A549 (cell line): ENCODE measurements around the gene ATF5. TPM values are rescaled to one million over a fixed set of nuclear protein-coding genes. Genes with fewer than 3 reads are reported as not detected.
A peak's percentile ranks its signal among the peaks of the same experiment; 100 is the strongest.

Experiments
- ATAC-seq, 2 experiments: fragments of 200-7000 bp in 1 of 2; fragments of >200 bp in 1 of 2; cut with Nextera tagmentation in 1 of 2; cut with Tn5 transposase in 1 of 2; 3 replicates each; pipeline versions ENCODE4 v1.8.0 to v1.9.1; 2018 to 2020; ENCODE audit warnings: mild to moderate bottlenecking in 1 of 2, moderate library complexity in 1 of 2
- CTCF ChIA-PET: fragments of 300-600 bp; sonication (Branson Sonifier 250); formaldehyde crosslinking; extraction: SDS; loops from one replicate; lab custom pipeline; 2021; ENCODE audit warnings: antibody characterized with exemption, inconsistent platforms; lab: Yijun Ruan, JAX
- POLR2A ChIA-PET: fragments of 350-600 bp; formaldehyde crosslinking; extraction: SDS; loops from one replicate; lab custom pipeline; 2021; ENCODE audit warnings: antibody characterized with exemption, inconsistent platforms; lab: Yijun Ruan, JAX
- DNase-seq, 2 experiments: peaks; one replicate each; pipeline versions ENCODE4 v3.0.0 to v3.0.0-alpha.2; 2011 to 2016; ENCODE audit warnings: low read depth in 1 of 2, low spot score in 1 of 2
- FAIRE-seq: peaks from 2 replicates; lab custom pipeline; 2011; peaks lifted over from hg19 to GRCh38; lab: Jason Lieb, UNC
- H3K27ac ChIP-seq, 2 experiments: fragments of >200 bp; sonication (Bioruptor Twin); formaldehyde crosslinking; 3 replicates each; pipeline ENCODE4 v1.5.1; 2016 to 2017
- H3K4me1 ChIP-seq: fragments of >200 bp; sonication (Bioruptor Twin); formaldehyde crosslinking; 3 replicates; pipeline ENCODE4 v1.6.1; 2016
- H3K4me2 ChIP-seq: fragments of >200 bp; sonication (Bioruptor Twin); formaldehyde crosslinking; 3 replicates; pipeline ENCODE4 v1.6.1; 2016
- H3K4me3 ChIP-seq: fragments of >200 bp; sonication (Bioruptor Twin); formaldehyde crosslinking; 3 replicates; pipeline ENCODE4 v1.5.1; 2016
- H3K9me3 ChIP-seq: fragments of >200 bp; sonication (Bioruptor Twin); formaldehyde crosslinking; 3 replicates; pipeline ENCODE4 v1.6.1; 2016
- ATOH8 ChIP-seq: fragments of 250-450 bp; sonication (Bioruptor Pico); IDR thresholded peaks from 2 replicates; pipeline ENCODE4 v1.5.0; 2020; ENCODE audit warnings: low read depth, mild to moderate bottlenecking, moderate library complexity
- CEBPB ChIP-seq, 2 experiments: fragments of >200 bp in 1 of 2; sonication (Bioruptor Twin) in 1 of 2; formaldehyde crosslinking in 1 of 2; IDR thresholded peaks; 2 replicates each; pipeline ENCODE4 v1.6.1; 2012 to 2016
- CHD4 ChIP-seq: fragments of 200-600 bp; sonication (generic); IDR thresholded peaks from 2 replicates; pipeline ENCODE4 v1.6.1; 2016; ENCODE audit warnings: antibody characterized with exemption, mild to moderate bottlenecking, borderline replicate concordance
- E2F6 ChIP-seq: IDR thresholded peaks from 2 replicates; pipeline ENCODE4 v1.6.1; 2012; ENCODE audit warnings: low read depth, borderline replicate concordance
- HDAC2 ChIP-seq: fragments of 200-600 bp; sonication (generic); IDR thresholded peaks from 2 replicates; pipeline ENCODE4 v1.6.1; 2016
- HMGXB4 ChIP-seq: fragments of 250-450 bp; sonication (Bioruptor Pico); IDR thresholded peaks from 2 replicates; pipeline ENCODE4 v1.5.0; 2021; ENCODE audit warnings: mild to moderate bottlenecking, moderate library complexity, borderline replicate concordance
- HOXA7 ChIP-seq: fragments of 250-450 bp; sonication (Bioruptor Pico); IDR thresholded peaks from 2 replicates; pipeline ENCODE4 v1.5.0; 2020; ENCODE audit warnings: mild to moderate bottlenecking, moderate library complexity
- JUN ChIP-seq, 2 experiments: fragments of >200 bp; sonication (Bioruptor Twin); formaldehyde crosslinking; IDR thresholded peaks; 2 replicates in 1 of 2; 3 replicates in 1 of 2; pipeline ENCODE4 v1.6.1; 2016 to 2017
- MAX ChIP-seq: IDR thresholded peaks from 2 replicates; pipeline ENCODE4 v1.6.1; 2012
- NPAS2 ChIP-seq: fragments of 250-450 bp; sonication (Bioruptor Pico); IDR thresholded peaks from 2 replicates; pipeline ENCODE4 v1.8.0; 2022; ENCODE audit warnings: mild to moderate bottlenecking, moderate library complexity, borderline replicate concordance
- TFCP2L1 ChIP-seq: fragments of 250-450 bp; sonication (Bioruptor Pico); IDR thresholded peaks from 2 replicates; pipeline ENCODE4 v1.5.0; 2021; ENCODE audit warnings: mild to moderate bottlenecking
- TP53 ChIP-seq: fragments of 250-450 bp; sonication (Bioruptor Pico); IDR thresholded peaks from 2 replicates; pipeline ENCODE4 v1.5.0; 2021; ENCODE audit warnings: mild to moderate bottlenecking, moderate library complexity
- ZFP36 ChIP-seq: fragments of 450-650 bp; IDR thresholded peaks from 2 replicates; pipeline ENCODE4 v1.6.1; 2014; ENCODE audit warnings: borderline replicate concordance; ENCODE audit not compliant: partially characterized antibody
- ZNF302 ChIP-seq: fragments of 250-450 bp; sonication (Bioruptor Pico); IDR thresholded peaks from 2 replicates; pipeline ENCODE4 v1.9.0; 2021; ENCODE audit warnings: inconsistent platforms, mild to moderate bottlenecking, moderate library complexity
- WGBS: methylation state at CpG from one replicate; pipeline ENCODE4 v1.1.6; 2017; ENCODE audit errors: missing lambda C conversion rate; 5-methylcytosine and 5-hydroxymethylcytosine counted together
- polyA plus RNA-seq, 4 experiments: library from polyadenylated mRNA; depleted of rRNA in 3 of 4; stranded (reverse); fragments of >200 nt; fragmentation: RNase III in 1 of 4; extraction: RNeasy Plus Mini Kit Qiagen cat#74134 plus additional on column Dnase treatment in 1 of 4; gene quantifications; 2 replicates in 3 of 4; 3 replicates in 1 of 4; pipeline ENCODE4 v1.2.3, GENCODE V29; 2011 to 2017
- TF ChIP-seq, protein P1 (sequence below): fragments of >200 bp; sonication (Bioruptor Twin); formaldehyde crosslinking; IDR thresholded peaks from 2 replicates; pipeline ENCODE4 v1.6.1; 2016

Gene ATF5
- polyA plus RNA-seq, 2 of the 4 experiments (the other 2 are of a cell fraction) = 12.9 to 42.8 TPM

GRCh38 chr19:49896863-49897621 is 32.0 kb upstream of the ATF5 start, which contains the start of gene IL4I1:
Gene IL4I1 (minus strand): TSS chr19:49896887. CDS start chr19:49896160, 727 bp downstream.
- ATAC-seq (peak; percentile 3 to 29; a peak in 4 of 6 replicates), DNase-seq (no peak), FAIRE-seq (no peak)
- peak within 1 kb of the TSS; percentile 42 for H3K4me2 ChIP-seq
- H3K4me1 ChIP-seq = peaks cover 12% of the 10 kb centered on the region; the same call in 2 of the 3 replicates
- CTCF ChIA-PET = interaction anchor here (1.1 to 1.8 kb wide), 2 partner anchors 14 to 88 kb away, joined by 3 to 6 read pairs; no protein-coding TSS in a partner anchor
- TF ChIP-seq CEBPB (IDR thresholded peaks at IDR 0.05) (no peak), TFCP2L1 (CRISPR knock-in tag) (no peak)
- peak within 1 kb of the TSS in 1 of 2 experiments; percentile 44; a peak in 3 of 6 replicates for H3K27ac ChIP-seq
- H3K9me3 ChIP-seq = no peaks in the 10 kb centered on the region
- POLR2A ChIA-PET = interaction anchor here (1.0 to 1.4 kb wide), 3 partner anchors 20 to 32 kb away, joined by 3 to 8 read pairs (median 4); partner anchors contain the start of genes AKT1S1, ATF5 and NUP62
- 68% methylated on average over 19 of the region's 20 CpGs for WGBS
- H3K4me3 ChIP-seq = no peak within 1 kb of the TSS

DNA sequence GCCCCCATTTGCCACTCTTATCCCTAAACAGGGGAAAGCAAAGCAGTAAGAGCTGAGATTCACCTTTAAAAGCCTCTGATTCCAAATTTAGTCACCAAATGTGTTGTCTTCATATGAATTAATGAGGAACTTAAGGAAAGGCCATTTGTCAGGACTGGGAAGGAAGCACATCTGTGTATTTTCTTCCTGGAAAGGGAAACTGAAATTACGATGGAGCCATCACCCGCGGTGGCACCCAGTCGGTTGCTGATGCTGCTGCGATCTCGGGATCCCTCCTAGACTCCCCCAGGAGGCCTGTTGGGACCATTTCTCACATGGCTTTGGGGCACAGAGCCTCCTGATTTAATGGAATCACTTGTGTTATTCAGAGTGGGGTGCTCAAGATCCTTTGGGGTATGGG is 24.9 kb upstream of the ATF5 start:
- no peak for DNase-seq
- WGBS = 92% methylated on average over 6 of the region's 6 CpGs
- CTCF ChIA-PET = interaction anchor here (0.7 to 1.3 kb wide), 2 partner anchors 12 kb away, joined by 3 to 4 read pairs; no protein-coding TSS in a partner anchor
- no peak for FAIRE-seq
- POLR2A ChIA-PET = no interaction called here
- no peak for ATAC-seq
- H3K4me2 ChIP-seq = no peak overlapping the region
- no peak overlapping the region for H3K4me3 ChIP-seq
- TF ChIP-seq ZNF302 (CRISPR knock-in tag) (no peak), CHD4 (no peak), MAX (no peak), E2F6 (no peak), JUN (IDR thresholded peaks at IDR 0.05) (no peak), HOXA7 (CRISPR knock-in tag) (no peak)
- TF ChIP-seq, protein P1, sequence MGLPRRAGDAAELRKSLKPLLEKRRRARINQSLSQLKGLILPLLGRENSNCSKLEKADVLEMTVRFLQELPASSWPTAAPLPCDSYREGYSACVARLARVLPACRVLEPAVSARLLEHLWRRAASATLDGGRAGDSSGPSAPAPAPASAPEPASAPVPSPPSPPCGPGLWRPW = no peak
- TF ChIP-seq, all 56 proteins: peak for 0
- H3K27ac ChIP-seq = no peak overlapping the region
- no peaks in the 10 kb centered on the region for H3K9me3 ChIP-seq
- H3K4me1 ChIP-seq = no peaks in the 10 kb centered on the region

DNA sequence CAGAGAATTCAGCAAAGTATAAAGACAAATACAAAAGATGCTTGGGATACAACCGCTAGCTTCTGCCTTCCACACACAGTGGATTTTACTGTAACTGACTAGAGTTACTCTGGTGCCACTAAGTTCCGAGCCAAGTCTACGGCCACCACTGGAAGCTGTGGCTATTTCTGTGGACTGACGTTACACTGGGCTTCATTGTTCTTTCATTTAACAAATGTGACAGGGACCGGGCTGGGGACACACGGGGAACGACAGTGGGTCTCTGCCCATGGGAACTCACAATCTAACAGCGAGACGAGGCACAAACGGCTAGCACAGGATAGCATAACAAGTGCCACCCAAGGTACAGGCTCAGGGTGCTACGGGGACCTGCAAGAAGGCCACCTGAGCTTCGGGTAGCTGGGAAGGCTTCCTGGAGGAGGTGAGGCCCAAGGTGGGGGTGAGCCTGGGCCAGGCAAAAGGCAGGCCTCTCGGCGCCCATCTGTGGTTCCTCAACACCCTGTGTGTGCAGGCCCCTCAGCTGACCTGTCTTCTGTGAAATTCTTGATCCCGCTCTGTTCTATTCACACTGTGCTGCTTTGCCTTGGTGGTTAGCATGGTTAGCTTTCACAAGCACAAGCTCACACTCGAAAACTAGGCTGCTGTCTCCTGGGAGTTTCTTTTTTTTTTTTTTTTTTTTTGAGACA is 22.0 kb upstream of the ATF5 start:
- FAIRE-seq = no peak
- ChIA-PET CTCF (interaction anchor here (1.0 to 1.9 kb wide), 4 partner anchors 13 to 77 kb away, joined by 3 to 13 read pairs (median 5); no protein-coding TSS in a partner anchor), POLR2A (interaction anchor here (0.6 kb wide), 1 partner anchor 21 kb away, joined by 3 read pairs; no protein-coding TSS in a partner anchor)
- no peaks in the 10 kb centered on the region for H3K9me3 ChIP-seq
- H3K4me2 ChIP-seq = no peak overlapping the region
- DNase-seq = no peak
- TF ChIP-seq NPAS2 = no peak
- TF ChIP-seq HMGXB4 (CRISPR knock-in tag) = no peak
- TF ChIP-seq ZFP36 = peak; percentile 27
- TF ChIP-seq ATOH8 (CRISPR knock-in tag) = no peak
- no peak for TF ChIP-seq HDAC2
- TF ChIP-seq TP53 (CRISPR knock-in tag) = no peak
- TF ChIP-seq CHD4 = no peak
- H3K27ac ChIP-seq = no peak overlapping the region
- no peak overlapping the region for H3K4me3 ChIP-seq
- H3K4me1 ChIP-seq = no peaks in the 10 kb centered on the region
- ATAC-seq = no peak; a peak in 1 of 6 replicates
- 96% methylated on average over 16 of the region's 16 CpGs for WGBS
